H9 (cell line): ENCODE results near the gene NAPEPLD. TPM values are rescaled to one million over a fixed set of nuclear protein-coding genes. Genes with fewer than 3 reads are reported as not detected.

ENCODE experiments used
- DNase-seq: peaks from one replicate; pipeline ENCODE4 v3.0.0-alpha.2; 2017
- H2AFZ ChIP-seq: one replicate; pipeline ENCODE4 v1.6.1; 2013; ENCODE audit warnings: mild to moderate bottlenecking, low read length, control low read depth, moderate library complexity
- H2AK5ac ChIP-seq: 2 replicates; pipeline ENCODE4 v1.6.1; 2013; ENCODE audit warnings: low read length, control low read depth, mixed read lengths; ENCODE audit not compliant: insufficient read length
- H2BK120ac ChIP-seq: one replicate; pipeline ENCODE4 v1.6.1; 2013; ENCODE audit warnings: low read depth, mild to moderate bottlenecking, low read length, control low read depth, inconsistent platforms; ENCODE audit not compliant: poor library complexity, severe bottlenecking
- H2BK12ac ChIP-seq: 2 replicates; pipeline ENCODE4 v1.6.1; 2013; ENCODE audit warnings: low read length, control low read depth, mixed read lengths, low read depth; ENCODE audit not compliant: insufficient read length
- H2BK15ac ChIP-seq: 2 replicates; pipeline ENCODE4 v1.6.1; 2013; ENCODE audit warnings: low read depth, low read length, control low read depth
- H2BK20ac ChIP-seq: one replicate; pipeline ENCODE4 v1.6.1; 2013; ENCODE audit warnings: low read depth, mild to moderate bottlenecking, low read length, control low read depth, inconsistent platforms; ENCODE audit not compliant: poor library complexity, severe bottlenecking
- H2BK5ac ChIP-seq: 2 replicates; pipeline ENCODE4 v1.6.1; 2013; ENCODE audit warnings: low read length, control low read depth, mixed read lengths; ENCODE audit not compliant: insufficient read length
- H3K14ac ChIP-seq: 2 replicates; pipeline ENCODE4 v1.6.1; 2013; ENCODE audit warnings: low read length, control low read depth; ENCODE audit not compliant: insufficient read depth
- H3K18ac ChIP-seq: 2 replicates; pipeline ENCODE4 v1.6.1; 2013; ENCODE audit warnings: low read depth, mild to moderate bottlenecking, mixed read lengths, low read length, control low read depth; ENCODE audit not compliant: insufficient read length
- H3K23ac ChIP-seq: 2 replicates; pipeline ENCODE4 v1.6.1; 2013; ENCODE audit warnings: low read length, control low read depth, mixed read lengths, low read depth; ENCODE audit not compliant: insufficient read length
- H3K23me2 ChIP-seq: 2 replicates; pipeline ENCODE4 v1.6.1; 2013; ENCODE audit warnings: low read depth, mild to moderate bottlenecking, mixed read lengths, low read length, control low read depth; ENCODE audit not compliant: insufficient read length, poor library complexity, severe bottlenecking
- H3K27ac ChIP-seq: 2 replicates; pipeline ENCODE4 v1.5.1; 2013; ENCODE audit warnings: low read length, control low read depth, mixed read lengths, low read depth; ENCODE audit not compliant: insufficient read length
- H3K27me3 ChIP-seq: 2 replicates; pipeline ENCODE4 v1.6.1; 2013; ENCODE audit warnings: low read length, control low read depth, inconsistent platforms; ENCODE audit not compliant: insufficient read depth
- H3K4ac ChIP-seq: 2 replicates; pipeline ENCODE4 v1.6.1; 2013; ENCODE audit warnings: low read depth, mild to moderate bottlenecking, control low read depth, inconsistent platforms, low read length, moderate library complexity
- H3K4me1 ChIP-seq: 2 replicates; pipeline ENCODE4 v1.6.1; 2013; ENCODE audit warnings: low read length, control low read depth, inconsistent platforms; ENCODE audit not compliant: insufficient read depth
- H3K4me2 ChIP-seq: 2 replicates; pipeline ENCODE4 v1.6.1; 2013; ENCODE audit warnings: low read length, control low read depth, mixed read lengths; ENCODE audit not compliant: insufficient read length, insufficient read depth
- H3K56ac ChIP-seq: 2 replicates; pipeline ENCODE4 v1.6.1; 2013; ENCODE audit warnings: low read depth, mild to moderate bottlenecking, mixed read lengths, low read length, control low read depth; ENCODE audit not compliant: insufficient read length
- H3K79me1 ChIP-seq: 2 replicates; pipeline ENCODE4 v1.6.1; 2013; ENCODE audit warnings: low read depth, mild to moderate bottlenecking, moderate library complexity, low read length, control low read depth, inconsistent platforms; ENCODE audit not compliant: insufficient read depth, poor library complexity, severe bottlenecking
- H3K79me2 ChIP-seq: 2 replicates; pipeline ENCODE4 v1.6.1; 2013; ENCODE audit warnings: low read length, control low read depth, inconsistent platforms; ENCODE audit not compliant: insufficient read depth
- H3K9ac ChIP-seq: 2 replicates; pipeline ENCODE4 v1.6.1; 2013; ENCODE audit warnings: low read length, control low read depth, mixed read lengths; ENCODE audit not compliant: insufficient read length; ENCODE audit errors: extremely low read depth
- H3K9me3 ChIP-seq: one replicate; pipeline ENCODE4 v1.6.1; 2013; ENCODE audit warnings: low read depth, low read length, inconsistent platforms; ENCODE audit not compliant: control insufficient read depth
- H3T11ph ChIP-seq: one replicate; pipeline ENCODE4 v1.6.1; 2013; ENCODE audit warnings: mild to moderate bottlenecking, low read length, control low read depth, inconsistent platforms
- H4K20me1 ChIP-seq: one replicate; pipeline ENCODE4 v1.6.1; 2013; ENCODE audit not compliant: control insufficient read depth, insufficient read length, insufficient read depth
- H4K5ac ChIP-seq: 2 replicates; pipeline ENCODE4 v1.6.1; 2013; ENCODE audit warnings: low read depth, mild to moderate bottlenecking, mixed read lengths, low read length, control low read depth; ENCODE audit not compliant: insufficient read length
- H4K8ac ChIP-seq: replicated peaks from 2 replicates; pipeline ENCODE4 v1.6.1; 2013; ENCODE audit warnings: low read length, control low read depth, mixed read lengths, low read depth; ENCODE audit not compliant: insufficient read length
- H4K91ac ChIP-seq: 2 replicates; pipeline ENCODE4 v1.6.1; 2013; ENCODE audit warnings: low read depth, mild to moderate bottlenecking, moderate library complexity, mixed read lengths, low read length, control low read depth; ENCODE audit not compliant: insufficient read length
- H3K27ac Mint-ChIP-seq, 3 experiments: 2 replicates in 2 of 3; 3 replicates in 1 of 3; pipeline ENCODE4 v1.8.0; 2020 to 2021; ENCODE audit warnings: mixed read lengths in 3 of 3, mild to moderate bottlenecking in 1 of 3, moderate library complexity in 1 of 3
- H3K27me3 Mint-ChIP-seq: 2 replicates; pipeline ENCODE4 v1.8.0; 2021; ENCODE audit warnings: low read depth, mild to moderate bottlenecking, moderate library complexity, mixed read lengths
- H3K36me3 Mint-ChIP-seq, 3 experiments: 2 replicates in 2 of 3; 3 replicates in 1 of 3; pipeline ENCODE4 v1.8.0; 2020 to 2021; ENCODE audit warnings: low read depth in 3 of 3, mixed read lengths in 3 of 3; ENCODE audit not compliant: insufficient read depth in 1 of 3
- H3K4me1 Mint-ChIP-seq, 2 experiments: 2 replicates each; pipeline ENCODE4 v1.8.0; 2020; ENCODE audit warnings: mixed read lengths in 2 of 2
- H3K4me3 Mint-ChIP-seq, 2 experiments: 2 replicates in 1 of 2; 3 replicates in 1 of 2; pipeline ENCODE4 v1.8.0; 2020 to 2021; ENCODE audit warnings: mild to moderate bottlenecking in 2 of 2, mixed read lengths in 2 of 2, moderate library complexity in 1 of 2
- H3K9me3 Mint-ChIP-seq, 2 experiments: 2 replicates in 1 of 2; 3 replicates in 1 of 2; pipeline ENCODE4 v1.8.0; 2020; ENCODE audit warnings: mild to moderate bottlenecking in 2 of 2, mixed read lengths in 2 of 2, moderate library complexity in 1 of 2
- WGBS: extraction: QIAGEN DNeasy Blood & Tissue Kit; methylation state at CpG from one replicate; pipeline ENCODE4 v1.1.7; 2013; ENCODE audit warnings: missing lambda C conversion rate, low lambda C conversion rate, mixed read lengths; ENCODE audit not compliant: insufficient read length; ENCODE audit errors: extremely low coverage; 5-methylcytosine and 5-hydroxymethylcytosine counted together
- total RNA-seq: library from RNA; stranded (reverse); gene quantifications from 2 replicates; pipeline ENCODE4 v1.2.1, GENCODE V29; 2021
- TF ChIP-seq, protein P1 (sequence below): fragments of 200-600 bp; sonication (generic); conservative IDR thresholded peaks from 3 replicates; pipeline ENCODE4 v1.8.0; 2021; ENCODE audit warnings: antibody characterized with exemption, mild to moderate bottlenecking

NAPEPLD gene
- total RNA-seq, 1 experiment from 2014 or later, result 9.3 TPM

GRCh38 chr7:103065667-103066066, 83.2 kb downstream of the NAPEPLD start:
- Histone ChIP-seq H2BK5ac (no peak overlapping the region), H4K20me1 (no peaks in the 10 kb centered on the region), H3K56ac (no peak overlapping the region), H2AFZ (no peak overlapping the region), H4K91ac (no peak overlapping the region), H3K27ac (no peak overlapping the region), H2BK12ac (no peak overlapping the region), H3K18ac (no peak overlapping the region), H3K79me1 (no peaks in the 10 kb centered on the region), H2BK20ac (no peak overlapping the region), H3K23ac (no peak overlapping the region), H3K4me1 (no peaks in the 10 kb centered on the region), H2BK15ac (no peak overlapping the region), H3K14ac (no peak overlapping the region), H3K9me3 (no peaks in the 10 kb centered on the region), H2BK120ac (no peak overlapping the region), H4K8ac (no peak overlapping the region), H2AK5ac (no peak overlapping the region), H3K23me2 (no peaks in the 10 kb centered on the region), H3K4me2 (no peak overlapping the region), H3T11ph (no peak overlapping the region), H4K5ac (no peak overlapping the region), H3K4ac (no peak overlapping the region), H3K9ac (no peak overlapping the region), H3K27me3 (no peaks in the 10 kb centered on the region), H3K79me2 (no peaks in the 10 kb centered on the region)
- WGBS, result no CpG with 5 or more reads among the region's 1 CpG
- Mint-ChIP-seq H3K4me1 (peaks cover 4 to 5% of the 10 kb centered on the region in 2 experiments; a peak in 2 of 4 replicates), H3K27me3 (no peaks in the 10 kb centered on the region), H3K36me3 (peaks cover 6 to 17% (median 15%) of the 10 kb centered on the region in 3 experiments), H3K4me3 (no peak overlapping the region), H3K27ac (no peak overlapping the region), H3K9me3 (peaks cover 15% of the 10 kb centered on the region in 2 experiments; a peak in 3 of 5 replicates)
- TF ChIP-seq, protein P1, sequence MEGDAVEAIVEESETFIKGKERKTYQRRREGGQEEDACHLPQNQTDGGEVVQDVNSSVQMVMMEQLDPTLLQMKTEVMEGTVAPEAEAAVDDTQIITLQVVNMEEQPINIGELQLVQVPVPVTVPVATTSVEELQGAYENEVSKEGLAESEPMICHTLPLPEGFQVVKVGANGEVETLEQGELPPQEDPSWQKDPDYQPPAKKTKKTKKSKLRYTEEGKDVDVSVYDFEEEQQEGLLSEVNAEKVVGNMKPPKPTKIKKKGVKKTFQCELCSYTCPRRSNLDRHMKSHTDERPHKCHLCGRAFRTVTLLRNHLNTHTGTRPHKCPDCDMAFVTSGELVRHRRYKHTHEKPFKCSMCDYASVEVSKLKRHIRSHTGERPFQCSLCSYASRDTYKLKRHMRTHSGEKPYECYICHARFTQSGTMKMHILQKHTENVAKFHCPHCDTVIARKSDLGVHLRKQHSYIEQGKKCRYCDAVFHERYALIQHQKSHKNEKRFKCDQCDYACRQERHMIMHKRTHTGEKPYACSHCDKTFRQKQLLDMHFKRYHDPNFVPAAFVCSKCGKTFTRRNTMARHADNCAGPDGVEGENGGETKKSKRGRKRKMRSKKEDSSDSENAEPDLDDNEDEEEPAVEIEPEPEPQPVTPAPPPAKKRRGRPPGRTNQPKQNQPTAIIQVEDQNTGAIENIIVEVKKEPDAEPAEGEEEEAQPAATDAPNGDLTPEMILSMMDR, result peak; percentile 60
- DNase-seq, result peak; percentile 60
